ENCODE measurements around the gene MAML1. TPM values are rescaled to one million over a fixed set of nuclear protein-coding genes. Genes with fewer than 3 reads are reported as not detected.

MAML1 gene
- total and polyA plus RNA-seq, 2 donors (not counting 1 experiment from before 2014, with no cell fraction given), result 12.0 to 50.6 TPM

DNA sequence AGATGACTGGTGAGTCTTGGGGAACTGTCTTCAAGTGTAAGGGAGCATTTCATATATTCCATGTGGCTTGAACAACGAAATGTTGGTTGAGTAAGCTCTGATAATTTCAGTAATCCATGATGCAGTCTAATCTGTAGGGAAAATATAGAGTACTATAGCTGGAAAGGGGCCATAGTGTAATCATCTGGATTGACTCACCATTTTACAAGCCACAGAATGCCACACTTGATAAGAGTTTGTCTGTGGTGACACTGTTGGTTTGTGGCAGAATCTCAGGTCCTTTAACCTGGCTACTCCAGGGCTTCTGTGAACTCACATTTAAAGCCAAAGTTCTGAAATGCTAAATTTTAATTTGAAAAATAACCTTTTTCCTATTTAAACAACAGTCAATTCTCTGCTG is 16.3 kb upstream of the MAML1 start:
- Histone ChIP-seq H3K27me3 (replicated peaks in 1 of 4; ENCODE audit: control extremely low read depth in 1 of 4, control insufficient read depth in 3 of 4, insufficient read depth in 4 of 4, low read length in 3 of 4) (no peaks in the 10 kb centered on the region), H3K4me3 (ENCODE audit: control extremely low read depth in 1 of 5, extremely low read depth in 1 of 5, insufficient read depth in 1 of 5, low read depth in 2 of 5, low read length in 4 of 5) (no peak overlapping the region), H3K36me3 (replicated peaks in 1 of 2; ENCODE audit: control extremely low read depth in 1 of 2, control insufficient read depth in 1 of 2, extremely low read depth in 1 of 2, insufficient read depth in 2 of 2, low read length in 1 of 2) (peaks cover 3 to 63% of the 10 kb centered on the region in 2 experiments), H3K79me2 (ENCODE audit: control insufficient read depth, insufficient read depth, low read length) (peaks cover 24% of the 10 kb centered on the region), H3K9me3 (ENCODE audit: control extremely low read depth in 1 of 3, control insufficient read depth in 2 of 3, insufficient read depth in 1 of 3, low read length in 2 of 3) (no peaks in the 10 kb centered on the region), H3K9ac (ENCODE audit: low read length) (no peak overlapping the region), H2AFZ (ENCODE audit: insufficient read depth, low read depth, low read length, poor library complexity, severe bottlenecking) (no peak overlapping the region), H4K20me1 (ENCODE audit: control insufficient read depth, insufficient read depth, low read length, poor library complexity, severe bottlenecking) (no peaks in the 10 kb centered on the region), H3K4me2 (replicated peaks; ENCODE audit: low read depth, low read length, poor library complexity, severe bottlenecking) (no peak overlapping the region), H3K4me1 (ENCODE audit: control insufficient read depth in 2 of 2, insufficient read depth in 2 of 2, low read length in 2 of 2) (no peaks in the 10 kb centered on the region), H3K27ac (ENCODE audit: low read length in 2 of 2) (no peak overlapping the region)
- no peaks in the 10 kb centered on the region for H3K27me3 Mint-ChIP-seq
- ChIA-PET CTCF (no interaction called here), POLR2A (no interaction called here)
- no peaks in the 10 kb centered on the region for H3K9me3 Mint-ChIP-seq (ENCODE audit: insufficient read depth)
- no peak for DNase-seq
- H3K27ac Mint-ChIP-seq, result no peak overlapping the region
- intact Hi-C loops (cut with micrococcal nuclease), result no loop called here
- ATAC-seq (ENCODE audit: low read depth), result no peak
- no peak overlapping the region for H3K4me3 Mint-ChIP-seq
- no CpG with 5 or more reads among the region's 1 CpG for WGBS (ENCODE audit: insufficient coverage)
- H3K4me1 Mint-ChIP-seq, result no peaks in the 10 kb centered on the region
- no peak for TF ChIP-seq EZH2 (IDR thresholded peaks at IDR 0.05; ENCODE audit: borderline replicate concordance, insufficient read depth, low read depth, low read length, poor library complexity, severe bottlenecking)
- TF ChIP-seq, protein P1, sequence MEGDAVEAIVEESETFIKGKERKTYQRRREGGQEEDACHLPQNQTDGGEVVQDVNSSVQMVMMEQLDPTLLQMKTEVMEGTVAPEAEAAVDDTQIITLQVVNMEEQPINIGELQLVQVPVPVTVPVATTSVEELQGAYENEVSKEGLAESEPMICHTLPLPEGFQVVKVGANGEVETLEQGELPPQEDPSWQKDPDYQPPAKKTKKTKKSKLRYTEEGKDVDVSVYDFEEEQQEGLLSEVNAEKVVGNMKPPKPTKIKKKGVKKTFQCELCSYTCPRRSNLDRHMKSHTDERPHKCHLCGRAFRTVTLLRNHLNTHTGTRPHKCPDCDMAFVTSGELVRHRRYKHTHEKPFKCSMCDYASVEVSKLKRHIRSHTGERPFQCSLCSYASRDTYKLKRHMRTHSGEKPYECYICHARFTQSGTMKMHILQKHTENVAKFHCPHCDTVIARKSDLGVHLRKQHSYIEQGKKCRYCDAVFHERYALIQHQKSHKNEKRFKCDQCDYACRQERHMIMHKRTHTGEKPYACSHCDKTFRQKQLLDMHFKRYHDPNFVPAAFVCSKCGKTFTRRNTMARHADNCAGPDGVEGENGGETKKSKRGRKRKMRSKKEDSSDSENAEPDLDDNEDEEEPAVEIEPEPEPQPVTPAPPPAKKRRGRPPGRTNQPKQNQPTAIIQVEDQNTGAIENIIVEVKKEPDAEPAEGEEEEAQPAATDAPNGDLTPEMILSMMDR (IDR thresholded peaks at IDR 0.05), result no peak

DNA sequence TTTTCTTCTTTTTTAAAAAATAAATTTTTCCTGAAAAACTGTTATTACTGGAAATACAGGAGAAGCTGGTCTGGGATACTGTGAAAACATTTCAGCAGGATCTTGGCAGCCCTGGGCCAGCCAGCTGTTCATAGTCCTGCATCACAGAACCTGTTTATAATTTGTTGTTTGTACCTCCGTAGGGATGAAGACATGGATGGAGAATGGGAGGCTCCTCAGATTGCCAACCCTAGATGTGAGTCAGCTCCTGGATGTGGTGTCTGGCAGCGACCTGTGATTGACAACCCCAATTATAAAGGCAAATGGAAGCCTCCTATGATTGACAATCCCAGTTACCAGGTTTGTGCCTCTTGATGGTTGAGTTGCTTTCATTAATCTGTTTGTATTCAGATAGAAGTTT is 12.4 kb upstream of the MAML1 start:
- Histone ChIP-seq H3K9ac (ENCODE audit: low read length) (no peak overlapping the region), H2AFZ (ENCODE audit: insufficient read depth, low read depth, low read length, poor library complexity, severe bottlenecking) (no peak overlapping the region), H3K4me3 (ENCODE audit: control extremely low read depth in 1 of 5, extremely low read depth in 1 of 5, insufficient read depth in 1 of 5, low read depth in 2 of 5, low read length in 4 of 5) (no peak overlapping the region), H3K79me2 (ENCODE audit: control insufficient read depth, insufficient read depth, low read length) (peaks cover 19% of the 10 kb centered on the region), H3K27me3 (replicated peaks in 1 of 4; ENCODE audit: control extremely low read depth in 1 of 4, control insufficient read depth in 3 of 4, insufficient read depth in 4 of 4, low read length in 3 of 4) (no peaks in the 10 kb centered on the region), H3K27ac (ENCODE audit: low read length in 2 of 2) (no peak overlapping the region), H3K4me1 (ENCODE audit: control insufficient read depth in 2 of 2, insufficient read depth in 2 of 2, low read length in 2 of 2) (no peaks in the 10 kb centered on the region), H4K20me1 (ENCODE audit: control insufficient read depth, insufficient read depth, low read length, poor library complexity, severe bottlenecking) (no peaks in the 10 kb centered on the region), H3K4me2 (replicated peaks; ENCODE audit: low read depth, low read length, poor library complexity, severe bottlenecking) (no peak overlapping the region), H3K9me3 (ENCODE audit: control extremely low read depth in 1 of 3, control insufficient read depth in 2 of 3, insufficient read depth in 1 of 3, low read length in 2 of 3) (no peaks in the 10 kb centered on the region), H3K36me3 (replicated peaks in 1 of 2; ENCODE audit: control extremely low read depth in 1 of 2, control insufficient read depth in 1 of 2, extremely low read depth in 1 of 2, insufficient read depth in 2 of 2, low read length in 1 of 2) (peaks cover 3 to 77% of the 10 kb centered on the region in 2 experiments)
- ATAC-seq (ENCODE audit: low read depth) (no peak), DNase-seq (no peak)
- ChIA-PET POLR2A (no interaction called here), CTCF (interaction anchor here (1.8 kb wide), 1 partner anchor 42 kb away, joined by 6 read pairs; no protein-coding TSS in a partner anchor)
- Mint-ChIP-seq H3K9me3 (ENCODE audit: insufficient read depth) (no peaks in the 10 kb centered on the region), H3K27me3 (no peaks in the 10 kb centered on the region), H3K27ac (no peak overlapping the region), H3K4me1 (no peaks in the 10 kb centered on the region), H3K4me3 (no peak overlapping the region)
- WGBS (ENCODE audit: insufficient coverage), result 100% methylated on average over 1 of the region's 2 CpGs
- TF ChIP-seq, protein P1 (IDR thresholded peaks at IDR 0.05), result no peak
- TF ChIP-seq EZH2 (IDR thresholded peaks at IDR 0.05; ENCODE audit: borderline replicate concordance, insufficient read depth, low read depth, low read length, poor library complexity, severe bottlenecking), result no peak
- intact Hi-C loops (cut with micrococcal nuclease), result no loop called here

All from B cell (primary cell).